Measurements from ENCODE around the gene TMEM115.

DNA sequence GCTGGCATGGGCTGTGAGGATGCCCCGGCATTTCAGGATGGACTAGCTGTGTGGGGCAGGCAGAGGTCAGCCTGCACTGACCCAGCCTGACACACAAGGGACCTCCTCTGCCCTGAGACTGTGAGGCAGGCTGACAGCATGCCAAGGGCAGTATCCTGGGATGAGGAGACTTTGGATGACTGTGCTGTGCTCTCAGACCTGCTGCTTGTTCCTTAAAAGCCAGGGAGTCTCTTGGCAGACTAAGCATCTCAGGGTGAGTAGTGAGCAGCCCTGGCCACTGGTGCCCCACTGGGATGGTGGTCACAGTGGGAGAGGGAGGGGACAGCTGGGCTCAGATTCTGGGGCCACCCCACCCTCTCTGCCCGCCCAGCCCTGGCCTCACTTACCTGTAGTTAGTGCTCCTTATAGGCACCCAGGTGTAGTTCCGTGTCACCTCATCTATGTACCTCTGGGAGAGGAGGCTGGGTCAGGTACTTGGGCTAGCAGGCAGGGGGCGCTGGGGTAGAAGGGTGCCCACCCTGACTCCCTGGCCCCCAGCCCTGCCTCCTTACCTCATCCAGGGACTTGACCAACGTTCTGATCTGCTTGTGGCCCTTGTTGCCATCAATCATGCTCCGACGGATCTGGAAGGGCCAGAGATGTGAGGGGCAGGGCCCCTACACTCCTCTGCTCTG, 16.1 kb upstream of the TMEM115 start:
- TF ChIP-seq, protein P1, sequence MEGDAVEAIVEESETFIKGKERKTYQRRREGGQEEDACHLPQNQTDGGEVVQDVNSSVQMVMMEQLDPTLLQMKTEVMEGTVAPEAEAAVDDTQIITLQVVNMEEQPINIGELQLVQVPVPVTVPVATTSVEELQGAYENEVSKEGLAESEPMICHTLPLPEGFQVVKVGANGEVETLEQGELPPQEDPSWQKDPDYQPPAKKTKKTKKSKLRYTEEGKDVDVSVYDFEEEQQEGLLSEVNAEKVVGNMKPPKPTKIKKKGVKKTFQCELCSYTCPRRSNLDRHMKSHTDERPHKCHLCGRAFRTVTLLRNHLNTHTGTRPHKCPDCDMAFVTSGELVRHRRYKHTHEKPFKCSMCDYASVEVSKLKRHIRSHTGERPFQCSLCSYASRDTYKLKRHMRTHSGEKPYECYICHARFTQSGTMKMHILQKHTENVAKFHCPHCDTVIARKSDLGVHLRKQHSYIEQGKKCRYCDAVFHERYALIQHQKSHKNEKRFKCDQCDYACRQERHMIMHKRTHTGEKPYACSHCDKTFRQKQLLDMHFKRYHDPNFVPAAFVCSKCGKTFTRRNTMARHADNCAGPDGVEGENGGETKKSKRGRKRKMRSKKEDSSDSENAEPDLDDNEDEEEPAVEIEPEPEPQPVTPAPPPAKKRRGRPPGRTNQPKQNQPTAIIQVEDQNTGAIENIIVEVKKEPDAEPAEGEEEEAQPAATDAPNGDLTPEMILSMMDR (IDR thresholded peaks at IDR 0.05), result no peak
- TF ChIP-seq POLR2A (IDR thresholded peaks at IDR 0.05), result no peak

All from right lobe of liver (tissue), 4 donors.